ENCODE data around the gene PARD3B. TPM values are rescaled to one million over a fixed set of nuclear protein-coding genes. Genes with fewer than 3 reads are reported as not detected.
A peak's percentile ranks its signal among the peaks of the same experiment; 100 is the strongest.

PARD3B gene
- total RNA-seq, 6 experiments from 2014 or later, result 5.3 to 11.2 (median 8.3) TPM

DNA sequence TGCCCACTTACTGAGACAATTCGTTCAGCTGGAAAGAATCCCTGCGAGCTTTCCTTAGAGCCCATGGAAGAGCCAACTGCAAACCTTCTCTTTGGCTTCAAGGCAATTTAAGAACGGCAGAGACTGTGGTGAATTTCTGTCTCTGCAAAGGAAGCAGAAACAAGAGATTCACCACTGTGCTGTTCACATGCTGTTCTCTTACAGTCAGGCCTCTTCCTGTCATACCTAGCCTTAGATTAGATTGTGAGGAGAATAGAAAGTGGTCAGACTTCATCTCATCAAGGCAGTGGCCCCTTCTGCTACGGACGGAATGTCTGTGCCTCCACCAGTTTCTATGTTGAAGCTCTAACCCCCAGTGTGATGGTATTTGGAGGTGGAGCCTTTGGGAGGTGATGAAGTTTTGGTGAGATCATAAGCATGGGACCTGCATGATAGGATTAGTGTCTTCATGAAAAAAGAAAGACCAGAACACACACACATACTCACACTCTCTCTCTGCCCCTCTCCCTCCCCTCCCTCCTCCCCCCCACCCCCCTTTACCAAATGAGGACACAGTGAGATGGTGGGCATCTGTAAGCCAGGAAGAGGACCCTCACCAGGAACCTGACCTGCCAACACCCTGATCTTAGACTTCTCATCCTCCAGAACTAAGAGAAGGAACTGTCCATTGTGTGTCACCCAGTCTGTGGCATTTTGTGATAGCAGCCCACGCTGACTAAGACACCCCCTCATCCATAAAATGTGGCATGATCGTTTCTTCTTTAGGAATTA is 1091.5 kb downstream of the PARD3B start:
- ATAC-seq (peak in 1 of 4 donors; percentile 29), DNase-seq (no peak)
- Histone ChIP-seq H3K27ac (no peak overlapping the region), H3K4me3 (no peak overlapping the region), H3K27me3 (no peaks in the 10 kb centered on the region), H3K9me3 (peaks cover 0 to 4% (median 0%) of the 10 kb centered on the region in 4 donors), H3K36me3 (no peaks in the 10 kb centered on the region), H3K4me1 (no peaks in the 10 kb centered on the region)
- 35% methylated on average over 5 of the region's 7 CpGs for WGBS (ENCODE audit: insufficient coverage, low coverage, low lambda C conversion rate, missing lambda C conversion rate)
- no peak for TF ChIP-seq POLR2A (IDR thresholded peaks at IDR 0.05)
- TF ChIP-seq, protein P1, sequence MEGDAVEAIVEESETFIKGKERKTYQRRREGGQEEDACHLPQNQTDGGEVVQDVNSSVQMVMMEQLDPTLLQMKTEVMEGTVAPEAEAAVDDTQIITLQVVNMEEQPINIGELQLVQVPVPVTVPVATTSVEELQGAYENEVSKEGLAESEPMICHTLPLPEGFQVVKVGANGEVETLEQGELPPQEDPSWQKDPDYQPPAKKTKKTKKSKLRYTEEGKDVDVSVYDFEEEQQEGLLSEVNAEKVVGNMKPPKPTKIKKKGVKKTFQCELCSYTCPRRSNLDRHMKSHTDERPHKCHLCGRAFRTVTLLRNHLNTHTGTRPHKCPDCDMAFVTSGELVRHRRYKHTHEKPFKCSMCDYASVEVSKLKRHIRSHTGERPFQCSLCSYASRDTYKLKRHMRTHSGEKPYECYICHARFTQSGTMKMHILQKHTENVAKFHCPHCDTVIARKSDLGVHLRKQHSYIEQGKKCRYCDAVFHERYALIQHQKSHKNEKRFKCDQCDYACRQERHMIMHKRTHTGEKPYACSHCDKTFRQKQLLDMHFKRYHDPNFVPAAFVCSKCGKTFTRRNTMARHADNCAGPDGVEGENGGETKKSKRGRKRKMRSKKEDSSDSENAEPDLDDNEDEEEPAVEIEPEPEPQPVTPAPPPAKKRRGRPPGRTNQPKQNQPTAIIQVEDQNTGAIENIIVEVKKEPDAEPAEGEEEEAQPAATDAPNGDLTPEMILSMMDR (IDR thresholded peaks at IDR 0.05), result no peak
- intact Hi-C loops (cut with DNase I), result no loop called here

DNA sequence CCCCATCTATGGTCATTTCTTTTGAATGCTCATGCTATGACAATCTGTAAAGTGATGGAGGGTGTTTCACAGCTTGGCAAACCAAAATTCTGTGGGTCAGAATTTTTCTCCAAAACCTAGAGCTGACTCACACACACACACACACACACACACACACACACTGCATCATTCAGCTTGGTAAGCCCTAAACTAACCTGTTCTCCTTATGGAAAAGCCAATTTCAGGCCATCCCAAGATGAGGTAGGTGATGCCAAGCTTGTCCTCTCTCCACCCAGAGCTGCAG is 1092.0 kb downstream of the PARD3B start:
- no peak overlapping the region for H3K27ac ChIP-seq
- no peaks in the 10 kb centered on the region for H3K27me3 ChIP-seq
- no peak for TF ChIP-seq POLR2A (IDR thresholded peaks at IDR 0.05)
- TF ChIP-seq, protein P1 (IDR thresholded peaks at IDR 0.05), result no peak
- intact Hi-C loops (cut with DNase I), result no loop called here
- no peaks in the 10 kb centered on the region for H3K36me3 ChIP-seq
- peaks cover 0 to 4% (median 0%) of the 10 kb centered on the region in 4 donors for H3K9me3 ChIP-seq
- ATAC-seq (no peak), DNase-seq (no peak)
- no peaks in the 10 kb centered on the region for H3K4me1 ChIP-seq
- H3K4me3 ChIP-seq, result no peak overlapping the region

DNA sequence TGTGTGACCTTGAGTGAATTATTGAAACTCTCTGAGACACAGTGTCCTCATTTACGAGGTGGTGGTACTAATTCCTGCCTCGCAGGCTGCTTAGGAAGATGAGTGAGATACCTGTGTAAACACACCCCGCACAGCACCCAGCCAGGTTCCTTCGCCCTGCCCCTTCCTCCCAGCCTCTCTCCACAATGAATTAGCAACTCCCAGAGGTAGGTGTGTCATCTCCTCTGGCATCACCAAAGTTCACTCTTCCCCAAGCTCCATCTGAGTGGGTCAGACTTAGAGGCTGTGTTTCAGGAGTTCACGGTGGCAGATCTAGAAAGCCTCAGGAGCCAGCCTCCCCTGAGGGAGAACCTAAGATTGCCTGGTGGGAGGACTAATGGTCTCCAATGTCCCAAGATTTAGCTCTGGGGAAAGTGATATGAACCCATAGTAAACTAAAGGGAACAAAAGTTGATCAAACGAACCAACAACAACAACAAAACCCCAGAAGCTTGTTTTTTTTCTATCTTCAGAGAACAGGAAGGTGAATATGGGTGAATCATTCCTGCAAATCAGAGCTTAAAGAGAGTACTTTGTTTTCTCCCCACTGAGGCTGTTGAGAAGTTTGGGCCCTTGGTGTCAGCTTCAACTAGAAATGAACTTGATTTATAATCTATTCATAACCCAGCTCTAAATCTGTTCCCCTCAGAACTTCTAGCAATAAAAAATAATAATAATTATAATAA is 1092.7 kb downstream of the PARD3B start:
- no peak for TF ChIP-seq POLR2A (IDR thresholded peaks at IDR 0.05)
- TF ChIP-seq, protein P1 (IDR thresholded peaks at IDR 0.05), result no peak
- DNase-seq, result no peak
- Histone ChIP-seq H3K4me3 (no peak overlapping the region), H3K27me3 (no peaks in the 10 kb centered on the region), H3K9me3 (peaks cover 0 to 4% (median 0%) of the 10 kb centered on the region in 4 donors), H3K36me3 (no peaks in the 10 kb centered on the region), H3K4me1 (no peaks in the 10 kb centered on the region), H3K27ac (no peak overlapping the region)
- intact Hi-C loops (cut with DNase I), result no loop called here
- WGBS (ENCODE audit: insufficient coverage, low coverage, low lambda C conversion rate, missing lambda C conversion rate), result 58% methylated on average over 6 of the region's 6 CpGs
- ATAC-seq, result no peak

DNA sequence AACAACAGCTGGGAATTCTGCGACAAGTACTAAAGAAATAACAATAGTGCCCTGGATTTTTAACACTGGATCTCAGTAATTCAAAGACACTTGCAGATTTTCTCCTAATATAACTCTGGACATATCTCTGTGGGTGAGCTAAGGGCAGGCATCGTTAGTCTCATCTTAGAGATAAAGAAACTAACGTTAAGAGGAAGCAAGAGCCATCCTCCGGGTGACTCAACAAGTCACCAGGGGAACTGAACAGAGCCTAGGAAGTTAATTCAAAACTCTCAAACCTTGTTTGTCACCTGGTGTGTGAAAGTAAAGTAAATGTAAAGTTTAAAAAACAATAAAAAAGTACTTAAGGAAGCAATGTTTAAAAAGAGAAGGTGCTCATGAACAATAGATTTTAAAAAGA is 1095.4 kb downstream of the PARD3B start:
- no peak for TF ChIP-seq POLR2A (IDR thresholded peaks at IDR 0.05)
- TF ChIP-seq, protein P1 (IDR thresholded peaks at IDR 0.05), result no peak
- Histone ChIP-seq H3K9me3 (peaks cover 0 to 4% (median 0%) of the 10 kb centered on the region in 4 donors), H3K4me3 (no peak overlapping the region), H3K36me3 (no peaks in the 10 kb centered on the region), H3K4me1 (no peaks in the 10 kb centered on the region), H3K27ac (no peak overlapping the region), H3K27me3 (no peaks in the 10 kb centered on the region)
- intact Hi-C loops (cut with DNase I), result no loop called here
- no peak for ATAC-seq
- DNase-seq, result no peak
- 50% methylated on average over 4 of the region's 4 CpGs for WGBS (ENCODE audit: insufficient coverage, low coverage, low lambda C conversion rate, missing lambda C conversion rate)
